SJSA1 (cell line): Measurements from ENCODE around the gene RBP2. TPM values are rescaled to one million over a fixed set of nuclear protein-coding genes. Genes with fewer than 3 reads are reported as not detected.
A peak's percentile ranks its signal among the peaks of the same experiment; 100 is the strongest.

Experiments
- DNase-seq, 2 experiments: peaks; one replicate each; pipeline ENCODE4 v3.0.0-alpha.2; 2015 to 2020; ENCODE audit warnings: low spot score in 2 of 2, low read depth in 1 of 2
- H3K27ac ChIP-seq: fragments of 250-450 bp; sonication (Bioruptor Pico); 2 replicates; pipeline ENCODE4 v1.5.1; 2020; ENCODE audit warnings: mild to moderate bottlenecking, moderate library complexity
- H3K27me3 ChIP-seq: fragments of 250-450 bp; sonication (Bioruptor Pico); replicated peaks from 2 replicates; pipeline ENCODE4 v1.5.1; 2020; ENCODE audit warnings: mild to moderate bottlenecking, moderate library complexity
- H3K36me3 ChIP-seq: fragments of 250-450 bp; sonication (Bioruptor Pico); 2 replicates; pipeline ENCODE4 v1.5.1; 2020; ENCODE audit warnings: mild to moderate bottlenecking
- H3K4me1 ChIP-seq: fragments of 250-450 bp; sonication (Bioruptor Pico); replicated peaks from 2 replicates; pipeline ENCODE4 v1.6.1; 2021; ENCODE audit warnings: mild to moderate bottlenecking
- H3K4me3 ChIP-seq: fragments of 250-450 bp; sonication (Bioruptor Pico); 2 replicates; pipeline ENCODE4 v1.5.1; 2020; ENCODE audit warnings: mild to moderate bottlenecking
- H3K9me3 ChIP-seq: fragments of 250-450 bp; sonication (Bioruptor Pico); replicated peaks from 2 replicates; pipeline ENCODE4 v1.5.1; 2020; ENCODE audit warnings: mild to moderate bottlenecking
- total RNA-seq: library from RNA; depleted of rRNA; stranded (reverse); fragments of >200 nt; shearing (Covaris generic); gene quantifications from 2 replicates; pipeline ENCODE4 v1.2.3, GENCODE V29; 2014

The RBP2 gene
- total RNA-seq, 1 experiment from 2014 or later = not detected

DNA sequence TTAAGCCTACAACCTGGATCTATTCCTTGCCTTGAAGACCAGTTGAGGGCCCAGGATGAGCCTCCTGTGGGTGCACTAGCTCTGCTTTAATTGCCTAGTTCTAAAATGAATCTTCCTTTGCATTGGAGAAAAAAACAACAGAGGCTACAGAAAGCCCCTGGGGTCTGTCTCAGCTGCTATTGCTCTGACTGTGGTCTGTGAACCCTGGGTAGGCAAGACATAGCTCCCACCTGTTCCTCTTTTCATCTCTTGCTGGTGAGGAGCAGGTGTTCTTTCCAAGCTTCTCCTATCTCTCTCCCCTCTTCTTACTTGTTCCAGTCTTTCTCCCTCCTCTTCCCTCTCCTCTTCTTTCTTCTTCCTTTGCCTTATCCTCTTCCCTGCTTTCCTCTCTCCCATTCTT, 28.8 kb downstream of the RBP2 start:
- no peak for DNase-seq
- Histone ChIP-seq H3K27ac (no peak overlapping the region), H3K27me3 (no peaks in the 10 kb centered on the region), H3K36me3 (no peaks in the 10 kb centered on the region), H3K4me1 (no peaks in the 10 kb centered on the region), H3K4me3 (no peak overlapping the region), H3K9me3 (no peaks in the 10 kb centered on the region)

DNA sequence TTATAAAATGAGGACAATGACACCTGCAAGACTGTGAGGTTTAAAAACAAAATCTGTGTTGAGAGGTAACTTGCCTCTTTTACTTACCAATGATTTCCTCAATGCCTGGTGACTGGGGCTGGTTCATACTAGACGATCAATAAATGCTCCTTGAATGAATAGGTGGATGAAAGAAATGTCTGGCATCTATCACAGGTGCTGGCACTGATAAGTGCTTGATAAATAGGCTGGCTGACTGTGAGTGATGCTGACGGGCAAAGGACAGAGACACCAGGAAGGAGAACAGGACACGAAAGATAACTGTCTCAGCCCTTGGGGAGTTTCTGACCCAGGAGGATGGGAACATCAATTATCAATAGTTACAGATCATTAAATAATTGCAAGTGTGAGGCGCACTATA, 31.9 kb downstream of the RBP2 start:
- H3K27me3 ChIP-seq = no peaks in the 10 kb centered on the region
- H3K9me3 ChIP-seq = no peaks in the 10 kb centered on the region
- H3K27ac ChIP-seq = no peak overlapping the region
- no peak for DNase-seq
- no peaks in the 10 kb centered on the region for H3K36me3 ChIP-seq
- H3K4me3 ChIP-seq = no peak overlapping the region
- no peaks in the 10 kb centered on the region for H3K4me1 ChIP-seq

DNA sequence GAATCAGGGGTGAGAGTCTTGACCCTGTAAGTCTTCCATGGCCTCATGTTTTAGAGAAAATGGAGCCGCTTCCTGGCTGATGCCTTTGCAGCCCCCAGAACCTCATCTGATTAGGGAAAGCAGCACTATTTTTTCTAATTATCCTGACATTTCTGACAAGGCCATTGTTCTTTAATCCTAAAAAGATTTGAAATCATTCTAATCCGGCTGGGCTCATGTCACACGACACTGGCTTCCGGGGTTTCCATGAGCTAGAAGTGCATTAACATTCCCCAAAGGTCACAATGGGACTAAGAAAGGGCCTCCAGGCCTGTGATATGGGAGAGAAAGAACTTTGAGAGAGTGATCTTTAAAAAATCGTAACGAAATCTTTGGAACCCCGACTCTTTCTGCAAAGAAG, 33.1 kb downstream of the RBP2 start:
- DNase-seq = no peak
- Histone ChIP-seq H3K9me3 (no peaks in the 10 kb centered on the region), H3K4me3 (no peak overlapping the region), H3K4me1 (no peaks in the 10 kb centered on the region), H3K27me3 (no peaks in the 10 kb centered on the region), H3K27ac (no peak overlapping the region), H3K36me3 (no peaks in the 10 kb centered on the region)

DNA sequence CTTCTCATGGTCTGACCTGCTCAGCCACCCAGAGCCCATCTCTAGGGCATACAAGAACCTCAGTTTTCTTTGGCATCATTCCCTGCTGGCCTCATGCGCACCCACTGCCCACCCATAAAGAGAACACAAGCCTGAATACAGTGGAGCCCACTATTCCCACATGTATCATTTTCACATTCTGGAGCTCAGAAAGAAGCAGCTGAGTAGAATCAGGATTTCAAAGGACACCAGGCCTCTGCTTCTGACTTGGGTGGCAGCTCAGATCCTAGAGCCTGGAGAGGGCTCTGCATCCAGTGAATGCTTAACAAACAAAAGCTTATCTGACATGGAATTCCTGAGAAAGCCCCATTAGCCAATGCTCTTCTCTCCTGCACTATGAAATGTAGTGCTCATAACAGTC, 34.7 kb downstream of the RBP2 start:
- no peak for DNase-seq
- H3K36me3 ChIP-seq = no peaks in the 10 kb centered on the region
- H3K9me3 ChIP-seq = no peaks in the 10 kb centered on the region
- H3K4me1 ChIP-seq = no peaks in the 10 kb centered on the region
- no peak overlapping the region for H3K4me3 ChIP-seq
- H3K27ac ChIP-seq = no peak overlapping the region
- H3K27me3 ChIP-seq = no peaks in the 10 kb centered on the region

DNA sequence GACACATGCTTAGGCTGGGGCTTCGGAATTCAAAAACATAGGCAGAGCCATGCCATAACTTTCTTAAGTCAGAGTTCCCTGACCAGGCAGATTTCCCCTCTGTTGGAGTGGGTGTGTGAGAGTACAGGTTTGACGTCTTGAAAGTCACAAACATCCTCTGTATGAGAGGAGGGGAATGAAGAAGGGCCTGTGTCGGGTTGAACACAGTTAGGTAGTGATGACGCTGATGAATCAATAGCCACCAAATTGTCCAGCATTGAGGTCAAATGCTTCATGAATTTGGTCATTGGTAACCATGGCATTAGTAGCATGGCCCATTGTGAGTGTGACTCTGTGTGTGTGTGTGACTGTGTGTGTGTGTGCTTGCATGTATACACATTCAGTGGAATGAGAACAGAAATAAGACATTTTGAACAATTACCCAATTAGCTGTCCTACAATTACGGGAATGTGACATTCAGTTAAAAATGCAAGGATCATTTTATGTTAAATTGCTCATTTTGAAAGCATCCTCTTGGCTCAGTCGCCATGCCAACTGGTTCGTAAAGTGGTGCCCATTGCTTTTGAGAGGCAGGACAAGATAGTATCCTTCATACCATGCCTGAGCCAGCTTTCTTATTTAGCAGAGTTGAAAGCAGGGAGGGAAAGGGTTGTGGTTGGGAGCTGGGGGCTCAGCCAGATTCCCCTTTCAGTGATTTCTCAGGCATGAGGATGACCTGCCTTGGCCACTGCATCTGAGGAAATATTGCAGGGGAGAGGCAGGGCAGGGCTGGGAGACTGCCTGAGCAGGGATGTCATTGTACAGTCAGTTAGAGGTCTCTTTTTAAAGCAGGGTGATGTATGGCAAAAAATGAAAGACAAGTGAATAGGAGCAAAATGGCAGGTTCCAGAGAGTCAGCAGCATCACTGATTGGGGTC, 35.4 kb downstream of the RBP2 start:
- Histone ChIP-seq H3K9me3 (no peaks in the 10 kb centered on the region), H3K36me3 (no peaks in the 10 kb centered on the region), H3K4me3 (no peak overlapping the region), H3K27ac (no peak overlapping the region), H3K4me1 (no peaks in the 10 kb centered on the region), H3K27me3 (no peaks in the 10 kb centered on the region)
- no peak for DNase-seq

DNA sequence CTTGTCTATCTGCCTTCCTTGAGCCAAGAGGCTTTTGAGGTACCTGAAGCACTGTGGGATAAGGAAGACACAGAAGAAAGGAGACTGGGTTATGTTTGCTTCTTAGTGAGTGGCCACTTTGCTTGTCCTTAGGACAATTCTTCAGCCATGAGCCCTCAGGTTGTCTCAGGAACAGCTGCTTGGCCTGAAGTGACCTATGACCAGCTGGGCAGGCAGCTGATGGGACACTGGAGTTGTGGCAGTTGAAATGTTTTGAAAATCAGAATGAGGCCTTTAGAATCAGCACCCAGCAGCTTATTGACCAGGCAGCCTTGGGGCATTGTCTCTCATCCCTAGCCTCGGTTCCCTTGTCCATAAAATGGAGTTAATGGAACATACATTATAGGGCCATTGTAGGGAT, 37.0 kb downstream of the RBP2 start:
- Histone ChIP-seq H3K27ac (no peak overlapping the region), H3K36me3 (no peaks in the 10 kb centered on the region)

DNA sequence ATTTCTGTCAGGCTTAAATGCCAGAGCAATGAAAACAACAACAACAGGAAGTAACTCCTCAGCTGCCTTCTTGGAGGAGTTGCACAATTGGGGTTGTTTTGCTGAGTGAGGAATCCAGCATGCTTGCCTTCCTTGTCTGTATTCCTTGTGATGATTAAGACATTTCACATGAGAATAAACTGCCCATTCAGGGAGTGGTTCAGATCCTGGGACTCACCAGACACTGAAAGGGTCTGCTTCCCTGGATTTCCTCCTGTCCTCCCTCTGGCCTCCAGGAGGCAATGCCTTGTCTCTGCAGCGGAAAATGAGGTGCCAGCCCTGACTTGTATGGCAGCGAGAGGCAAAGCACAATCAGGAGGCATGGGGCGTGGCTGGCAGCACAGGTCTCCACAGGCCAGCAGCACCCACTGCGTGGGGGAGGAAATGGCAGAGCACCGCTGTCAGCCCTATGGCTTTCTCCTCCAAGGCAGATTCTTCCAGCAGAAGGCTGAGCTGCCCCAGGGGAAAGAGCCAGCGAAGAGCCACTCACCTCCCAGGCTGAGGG, 41.5 kb downstream of the RBP2 start:
- Histone ChIP-seq H3K36me3 (no peaks in the 10 kb centered on the region), H3K4me3 (no peak overlapping the region), H3K27me3 (no peaks in the 10 kb centered on the region), H3K4me1 (no peaks in the 10 kb centered on the region), H3K9me3 (no peaks in the 10 kb centered on the region), H3K27ac (no peak overlapping the region)
- DNase-seq = no peak

More for the DNA sequence above, 37.0 kb downstream of the RBP2 start:
- Histone ChIP-seq H3K27me3 (no peaks in the 10 kb centered on the region), H3K4me3 (no peak overlapping the region), H3K9me3 (no peaks in the 10 kb centered on the region), H3K4me1 (no peaks in the 10 kb centered on the region)
- no peak for DNase-seq

DNA sequence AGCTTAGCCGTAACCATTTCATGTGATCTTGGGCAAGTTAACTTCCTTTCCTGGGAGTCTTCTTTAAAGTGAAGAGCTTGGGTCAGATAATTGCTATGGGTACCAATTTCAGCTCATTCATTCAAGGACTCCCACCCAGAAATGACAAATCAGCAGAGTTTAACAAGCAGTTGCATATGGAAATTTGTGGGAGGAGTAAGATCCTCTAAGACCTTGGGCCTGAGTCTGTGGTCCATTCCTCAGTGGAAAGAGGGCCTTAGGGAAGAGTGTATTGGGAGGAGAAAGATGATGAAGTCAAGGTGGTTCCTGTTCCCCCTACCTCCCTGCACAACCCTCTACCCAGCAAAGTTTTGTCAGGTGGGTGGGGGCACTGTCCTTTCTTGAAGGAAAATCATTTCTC, 42.1 kb downstream of the RBP2 start:
- Histone ChIP-seq H3K4me1 (no peaks in the 10 kb centered on the region), H3K4me3 (no peak overlapping the region), H3K27ac (no peak overlapping the region), H3K36me3 (no peaks in the 10 kb centered on the region), H3K27me3 (no peaks in the 10 kb centered on the region), H3K9me3 (no peaks in the 10 kb centered on the region)
- no peak for DNase-seq

DNA sequence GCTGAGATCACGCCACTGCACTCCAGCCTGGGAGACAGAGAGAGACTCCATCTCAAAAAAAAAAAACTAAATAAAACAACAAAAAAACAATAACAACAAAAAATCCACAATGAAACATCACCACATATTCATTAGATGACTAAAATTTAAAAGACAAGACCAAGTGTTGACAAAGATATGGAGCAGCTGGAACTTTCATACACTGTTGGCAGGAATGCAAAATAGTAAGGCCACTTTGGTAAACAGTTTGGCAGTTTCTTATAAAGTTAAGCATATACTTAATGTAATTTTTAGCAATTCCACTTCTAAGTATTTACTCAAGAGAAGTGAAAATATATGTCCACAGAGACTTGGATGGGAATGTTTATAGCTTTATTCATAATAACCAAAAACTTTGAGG, 43.2 kb downstream of the RBP2 start:
- no peaks in the 10 kb centered on the region for H3K9me3 ChIP-seq
- no peak overlapping the region for H3K4me3 ChIP-seq
- no peak for DNase-seq
- no peak overlapping the region for H3K27ac ChIP-seq
- no peaks in the 10 kb centered on the region for H3K27me3 ChIP-seq
- no peaks in the 10 kb centered on the region for H3K4me1 ChIP-seq
- no peaks in the 10 kb centered on the region for H3K36me3 ChIP-seq

DNA sequence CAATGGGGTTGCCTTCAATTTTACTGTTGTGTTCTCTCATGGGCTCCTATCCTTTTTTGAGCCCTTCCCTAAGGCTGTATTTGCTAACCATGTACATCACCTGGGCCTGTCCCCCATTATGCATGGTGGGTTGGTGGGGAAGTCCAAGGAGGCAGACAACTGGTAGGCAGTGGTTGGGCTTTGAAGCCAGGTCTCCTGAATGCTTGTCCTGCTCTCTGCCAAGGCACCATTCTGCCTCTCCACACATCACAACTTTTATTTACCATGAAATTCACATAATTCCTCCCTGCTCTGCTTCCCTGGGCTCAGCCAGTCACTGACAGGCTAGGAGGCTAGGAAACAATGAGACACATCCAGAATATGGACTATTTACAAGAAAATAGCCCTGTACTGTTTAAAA, 45.8 kb downstream of the RBP2 start:
- DNase-seq = no peak
- Histone ChIP-seq H3K4me3 (no peak overlapping the region), H3K4me1 (no peaks in the 10 kb centered on the region), H3K27ac (no peak overlapping the region), H3K9me3 (no peaks in the 10 kb centered on the region), H3K36me3 (no peaks in the 10 kb centered on the region), H3K27me3 (no peaks in the 10 kb centered on the region)

DNA sequence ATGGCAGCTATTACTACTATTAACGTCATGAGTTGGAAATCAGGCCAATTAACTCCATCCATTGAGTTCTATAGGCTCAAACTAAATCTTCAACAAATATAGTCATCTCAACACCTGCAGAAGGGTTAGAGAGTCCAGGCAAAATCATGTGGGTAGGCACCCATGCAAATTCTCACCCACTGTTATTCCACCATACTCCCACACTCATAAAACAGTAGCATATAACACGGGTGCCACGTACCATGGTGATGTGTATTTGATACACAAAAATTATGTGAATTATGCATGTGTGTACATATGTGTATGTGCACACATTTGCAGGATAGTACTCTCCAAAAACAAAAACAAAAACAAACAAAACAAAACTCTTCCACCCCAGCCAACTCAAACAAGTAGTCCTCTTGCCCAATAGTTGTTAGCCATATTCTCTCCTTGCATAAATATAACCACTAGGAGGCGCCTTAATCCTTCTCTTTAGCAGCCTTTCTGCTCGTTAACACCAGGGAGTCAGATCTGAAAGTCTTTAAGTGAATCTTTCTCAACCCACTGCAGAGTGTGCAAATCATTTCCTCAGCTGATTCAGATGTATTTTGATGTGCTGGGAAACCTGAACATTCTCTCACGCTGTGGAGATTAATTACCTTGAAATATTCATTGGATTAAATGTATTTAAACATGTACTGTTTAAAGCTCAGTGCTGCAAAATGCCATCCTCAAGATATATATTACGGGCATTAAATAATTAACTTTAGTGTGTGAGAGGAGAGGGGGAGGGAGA, 48.8 kb downstream of the RBP2 start:
- peak in 1 of 2 experiments; percentile 52 for DNase-seq
- Histone ChIP-seq H3K4me1 (no peaks in the 10 kb centered on the region), H3K9me3 (no peaks in the 10 kb centered on the region), H3K36me3 (no peaks in the 10 kb centered on the region), H3K4me3 (no peak overlapping the region), H3K27me3 (no peaks in the 10 kb centered on the region), H3K27ac (no peak overlapping the region)

DNA sequence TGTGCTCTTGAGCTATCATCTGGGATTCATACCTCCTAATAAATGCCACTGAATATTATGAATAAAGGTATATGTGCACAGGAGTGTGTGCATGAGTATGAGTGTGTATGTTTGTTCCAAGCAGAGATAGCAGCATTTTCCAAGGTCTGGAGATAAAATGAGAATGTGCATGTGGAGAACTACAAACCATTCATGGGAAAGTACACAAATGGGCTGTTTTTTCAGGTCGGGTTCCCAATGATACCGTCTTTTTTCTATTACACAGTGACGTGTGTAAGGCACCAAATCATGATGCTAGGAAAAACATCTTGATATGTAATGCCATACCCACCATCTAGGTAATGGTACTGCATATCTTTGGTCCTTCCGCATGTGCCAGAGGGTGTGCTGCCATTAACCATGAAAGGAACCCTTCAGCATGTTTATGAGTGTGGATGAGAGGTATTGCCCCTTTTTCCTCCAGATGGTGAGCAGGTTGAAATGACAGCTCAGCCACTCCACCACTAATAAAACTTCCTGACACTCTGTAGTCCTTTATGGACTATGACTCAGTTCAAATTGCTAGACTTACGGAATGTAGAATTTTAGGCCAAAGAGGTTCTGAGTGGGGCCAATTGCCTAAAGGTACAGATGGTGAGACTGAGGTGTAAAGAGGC, 50.4 kb downstream of the RBP2 start:
- no peak for DNase-seq
- Histone ChIP-seq H3K4me3 (no peak overlapping the region), H3K9me3 (no peaks in the 10 kb centered on the region), H3K36me3 (no peaks in the 10 kb centered on the region), H3K27ac (no peak overlapping the region), H3K27me3 (no peaks in the 10 kb centered on the region), H3K4me1 (no peaks in the 10 kb centered on the region)

DNA sequence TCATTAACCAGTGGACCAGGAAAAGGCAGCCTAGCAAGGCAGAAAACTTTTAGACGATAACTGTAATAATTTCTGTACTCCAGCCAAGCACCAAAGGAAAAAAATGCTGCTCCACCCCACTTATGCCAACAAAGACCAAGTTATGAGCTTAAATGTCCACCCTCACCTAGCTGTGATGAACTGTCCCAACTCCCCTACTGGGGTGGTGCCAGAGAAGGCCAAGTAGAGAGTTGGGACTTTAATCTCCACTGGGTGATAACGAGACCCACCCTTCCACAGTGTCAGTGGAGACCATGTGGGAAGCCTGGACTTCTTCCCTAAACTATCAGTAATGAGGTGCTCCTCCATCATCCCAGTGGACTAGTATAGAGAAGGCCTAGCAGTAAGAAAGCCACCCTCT, 53.1 kb downstream of the RBP2 start:
- H3K9me3 ChIP-seq = no peaks in the 10 kb centered on the region
- DNase-seq = no peak
- H3K27ac ChIP-seq = no peak overlapping the region
- H3K4me1 ChIP-seq = no peaks in the 10 kb centered on the region
- H3K36me3 ChIP-seq = no peaks in the 10 kb centered on the region
- H3K4me3 ChIP-seq = no peak overlapping the region
- no peaks in the 10 kb centered on the region for H3K27me3 ChIP-seq

DNA sequence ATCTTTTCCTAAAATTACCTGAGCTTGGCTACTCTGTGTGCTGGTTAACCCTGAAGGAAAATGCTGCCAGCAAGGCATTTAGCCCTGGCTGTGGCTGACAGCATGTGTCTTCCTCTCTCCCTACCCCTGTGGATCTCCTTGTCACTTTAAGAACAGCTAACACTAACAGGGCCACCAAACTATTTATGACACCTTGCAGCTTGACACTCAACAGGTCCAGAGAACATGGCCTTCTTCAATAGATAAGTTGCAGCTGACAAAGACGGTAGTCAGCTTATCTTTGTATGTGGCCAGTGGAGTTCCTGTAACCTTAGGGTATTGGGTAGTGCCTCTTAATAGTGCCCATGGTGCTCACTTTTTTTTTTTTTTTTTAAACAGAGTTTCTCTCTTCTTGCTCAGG, 54.9 kb downstream of the RBP2 start:
- no peaks in the 10 kb centered on the region for H3K4me1 ChIP-seq
- no peak for DNase-seq
- no peak overlapping the region for H3K27ac ChIP-seq

More for the DNA sequence above, 54.9 kb downstream of the RBP2 start:
- Histone ChIP-seq H3K36me3 (no peaks in the 10 kb centered on the region), H3K9me3 (no peaks in the 10 kb centered on the region), H3K27me3 (no peaks in the 10 kb centered on the region), H3K4me3 (no peak overlapping the region)
